Cardiac muscle cell (in vitro differentiated cells and primary cell): ENCODE data around the gene PLCH2. TPM values are rescaled to one million over a fixed set of nuclear protein-coding genes. Genes with fewer than 3 reads are reported as not detected.

ENCODE experiments used
- DNase-seq, 2 donors: peaks; one replicate each; pipeline versions ENCODE4 v3.0.0 to v3.0.0-alpha.2; 2010 to 2017; ENCODE audit warnings: low read depth in 1 of 2, low spot score in 1 of 2
- H3K27ac ChIP-seq: fragments of 200-600 bp; sonication (generic); 2 replicates; pipeline ENCODE4 v1.5.1; 2016
- H3K27me3 ChIP-seq: fragments of 200-600 bp; sonication (generic); 2 replicates; pipeline ENCODE4 v1.6.0; 2016; ENCODE audit warnings: control low read depth
- H3K36me3 ChIP-seq: fragments of 200-600 bp; sonication (generic); 2 replicates; pipeline ENCODE4 v1.5.1; 2016; ENCODE audit warnings: control low read depth
- H3K4me1 ChIP-seq: fragments of 200-600 bp; sonication (generic); 2 replicates; pipeline ENCODE4 v1.8.1; 2017; ENCODE audit warnings: low read depth, mild to moderate bottlenecking, mixed run types
- H3K4me3 ChIP-seq: fragments of 200-600 bp; sonication (generic); 2 replicates; pipeline ENCODE4 v1.5.1; 2016; ENCODE audit warnings: mild to moderate bottlenecking
- H3K9me3 ChIP-seq: fragments of 200-600 bp; sonication (generic); 2 replicates; pipeline ENCODE4 v1.5.1; 2017; ENCODE audit warnings: low read depth, mild to moderate bottlenecking, control low read depth
- CTCF ChIP-seq: IDR thresholded peaks from 2 replicates; pipeline ENCODE4 v1.5.1; 2012; ENCODE audit warnings: low read depth, mild to moderate bottlenecking, low read length
- polyA plus RNA-seq: library from polyadenylated mRNA; unstranded; fragments of >200 nt; fragmentation: Nextera tagmentation; extraction: Ambion mirVana; gene quantifications from 2 replicates; pipeline ENCODE4 v1.2.1, GENCODE V29; 2016
- total RNA-seq: library from RNA; depleted of rRNA; stranded (reverse); fragments of >200 nt; gene quantifications from 2 replicates; pipeline ENCODE4 v1.2.3, GENCODE V29; 2016

PLCH2 gene
- total and polyA plus RNA-seq, 2 experiments from 2014 or later: 0.33 to 0.44 TPM

DNA sequence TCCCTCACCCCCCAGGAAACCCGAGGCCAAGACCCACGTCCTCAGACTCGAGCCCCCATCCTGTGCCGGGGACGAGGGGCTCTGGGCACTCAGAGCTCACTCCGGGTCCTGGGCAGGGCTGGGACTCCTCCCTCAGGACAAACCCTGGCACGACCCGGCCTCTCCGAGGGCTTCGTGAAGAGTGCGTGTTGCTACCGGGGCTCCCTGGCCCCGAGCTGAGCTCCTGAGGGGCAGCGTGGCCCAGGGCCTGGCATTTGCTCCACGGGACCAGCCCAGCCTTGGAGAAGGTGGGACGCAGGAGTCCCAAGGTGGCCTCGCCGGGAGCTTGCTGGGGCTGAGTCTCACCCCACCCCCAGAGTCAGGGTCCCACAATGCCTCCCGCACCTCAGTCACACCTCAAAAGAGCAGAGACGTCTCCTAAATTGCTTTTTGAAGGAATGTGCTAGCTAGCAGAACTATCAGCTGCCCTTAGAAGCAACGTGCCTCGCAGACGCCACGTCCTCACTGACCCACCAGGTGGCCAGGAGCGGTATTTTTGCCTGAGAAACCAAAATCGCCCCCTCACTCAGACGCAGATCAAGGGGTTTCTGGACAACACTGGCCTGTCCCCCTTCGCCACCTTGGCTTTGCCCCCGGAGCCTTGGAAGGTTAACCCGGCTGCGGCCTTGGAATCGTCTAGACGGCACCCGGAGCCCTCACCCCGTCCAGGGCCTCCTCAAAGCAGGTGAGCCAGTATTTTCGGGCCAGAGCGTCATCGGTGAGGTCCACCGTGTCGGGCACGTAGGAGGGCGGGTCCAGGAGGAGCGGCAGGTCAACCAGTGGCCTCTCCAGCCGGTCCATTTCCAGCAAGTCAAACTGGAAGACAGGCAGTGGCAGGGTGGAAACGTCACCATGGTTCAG, 39.0 kb downstream of the PLCH2 start:
- Histone ChIP-seq H3K9me3 (no peaks in the 10 kb centered on the region), H3K36me3 (peaks cover 54% of the 10 kb centered on the region), H3K4me1 (no peaks in the 10 kb centered on the region), H3K27me3 (no peaks in the 10 kb centered on the region), H3K27ac (no peak overlapping the region), H3K4me3 (no peak overlapping the region)
- no peak for TF ChIP-seq CTCF
- DNase-seq: no peak

DNA sequence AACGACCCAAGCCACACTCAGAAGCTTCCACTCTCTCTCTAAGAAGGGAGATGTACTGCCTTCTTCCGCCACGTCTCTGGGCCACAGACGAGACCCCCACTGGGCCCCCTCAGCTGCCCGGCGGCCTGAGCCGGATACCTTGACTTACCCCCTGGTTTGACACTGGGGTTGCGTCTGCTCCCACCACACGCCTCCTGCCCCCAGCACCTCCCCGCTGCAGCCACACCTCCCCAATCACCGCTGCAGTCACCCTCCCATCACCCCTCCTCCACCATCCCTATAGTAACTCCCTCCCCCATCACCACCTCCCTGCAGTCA, 39.6 kb downstream of the PLCH2 start:
- DNase-seq: no peak
- Histone ChIP-seq H3K4me3 (no peak overlapping the region), H3K4me1 (no peaks in the 10 kb centered on the region), H3K27ac (no peak overlapping the region), H3K27me3 (no peaks in the 10 kb centered on the region), H3K36me3 (peaks cover 57% of the 10 kb centered on the region), H3K9me3 (no peaks in the 10 kb centered on the region)
- no peak for TF ChIP-seq CTCF

DNA sequence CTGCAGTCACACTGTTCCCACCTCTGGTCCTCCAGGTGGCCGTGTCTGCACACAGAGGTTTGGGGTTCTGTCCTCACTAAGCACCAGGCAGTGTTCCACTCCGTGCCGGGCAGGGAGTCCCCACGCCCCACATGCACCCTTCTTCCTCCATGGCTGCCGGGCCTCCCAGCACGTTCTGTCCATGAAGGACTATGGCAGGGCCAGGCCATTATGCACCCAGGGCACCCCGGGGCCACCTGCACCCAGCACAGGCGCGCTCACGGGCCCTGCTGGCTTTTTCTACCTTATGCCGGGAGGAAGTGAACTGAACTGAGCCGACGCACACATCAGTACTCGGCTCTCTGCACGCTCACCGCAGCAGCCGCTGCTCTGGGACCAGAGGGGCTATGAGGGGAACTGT, 40.0 kb downstream of the PLCH2 start:
- DNase-seq: no peak
- Histone ChIP-seq H3K36me3 (peaks cover 53% of the 10 kb centered on the region), H3K4me1 (peaks cover under 1% of the 10 kb centered on the region), H3K27me3 (no peaks in the 10 kb centered on the region), H3K9me3 (no peaks in the 10 kb centered on the region), H3K4me3 (no peak overlapping the region), H3K27ac (no peak overlapping the region)
- TF ChIP-seq CTCF: no peak

DNA sequence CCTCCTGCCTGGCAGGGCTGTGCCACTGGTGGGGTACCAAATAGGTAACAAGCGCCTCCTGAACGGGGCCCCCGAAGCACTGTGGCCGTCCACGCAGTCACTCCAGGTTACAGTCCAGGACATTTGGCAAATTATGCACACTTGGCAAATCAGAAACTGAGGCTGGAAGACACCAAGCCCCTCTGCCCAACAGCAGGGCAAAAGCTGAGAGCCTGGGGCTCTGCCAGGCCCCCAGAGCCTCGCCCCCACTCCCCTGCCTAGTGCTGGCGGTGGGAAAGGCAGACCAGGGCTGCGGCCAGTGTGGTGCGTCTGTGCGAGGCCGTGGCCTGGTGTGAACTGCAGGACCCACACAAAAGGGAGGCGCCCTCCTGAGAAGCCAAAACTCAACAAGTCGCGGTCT, 40.9 kb downstream of the PLCH2 start:
- peaks cover 45% of the 10 kb centered on the region for H3K36me3 ChIP-seq
- no peaks in the 10 kb centered on the region for H3K9me3 ChIP-seq
- no peaks in the 10 kb centered on the region for H3K27me3 ChIP-seq
- DNase-seq: no peak
- no peak overlapping the region for H3K4me3 ChIP-seq
- no peak for TF ChIP-seq CTCF
- peaks cover 8% of the 10 kb centered on the region for H3K4me1 ChIP-seq
- no peak overlapping the region for H3K27ac ChIP-seq

- DNase-seq: no peak
- no peaks in the 10 kb centered on the region for H3K27me3 ChIP-seq
- H3K4me1 ChIP-seq: peaks cover 13% of the 10 kb centered on the region
- H3K4me3 ChIP-seq: no peak overlapping the region
- H3K36me3 ChIP-seq: peaks cover 40% of the 10 kb centered on the region
- no peak overlapping the region for H3K27ac ChIP-seq
- H3K9me3 ChIP-seq: no peaks in the 10 kb centered on the region
- no peak for TF ChIP-seq CTCF
Measured at GRCh38 chr1:2517966-2518365, 41.9 kb downstream of the PLCH2 start.
